ENCODE data around the gene CAP2.

- TF ChIP-seq, protein P1, sequence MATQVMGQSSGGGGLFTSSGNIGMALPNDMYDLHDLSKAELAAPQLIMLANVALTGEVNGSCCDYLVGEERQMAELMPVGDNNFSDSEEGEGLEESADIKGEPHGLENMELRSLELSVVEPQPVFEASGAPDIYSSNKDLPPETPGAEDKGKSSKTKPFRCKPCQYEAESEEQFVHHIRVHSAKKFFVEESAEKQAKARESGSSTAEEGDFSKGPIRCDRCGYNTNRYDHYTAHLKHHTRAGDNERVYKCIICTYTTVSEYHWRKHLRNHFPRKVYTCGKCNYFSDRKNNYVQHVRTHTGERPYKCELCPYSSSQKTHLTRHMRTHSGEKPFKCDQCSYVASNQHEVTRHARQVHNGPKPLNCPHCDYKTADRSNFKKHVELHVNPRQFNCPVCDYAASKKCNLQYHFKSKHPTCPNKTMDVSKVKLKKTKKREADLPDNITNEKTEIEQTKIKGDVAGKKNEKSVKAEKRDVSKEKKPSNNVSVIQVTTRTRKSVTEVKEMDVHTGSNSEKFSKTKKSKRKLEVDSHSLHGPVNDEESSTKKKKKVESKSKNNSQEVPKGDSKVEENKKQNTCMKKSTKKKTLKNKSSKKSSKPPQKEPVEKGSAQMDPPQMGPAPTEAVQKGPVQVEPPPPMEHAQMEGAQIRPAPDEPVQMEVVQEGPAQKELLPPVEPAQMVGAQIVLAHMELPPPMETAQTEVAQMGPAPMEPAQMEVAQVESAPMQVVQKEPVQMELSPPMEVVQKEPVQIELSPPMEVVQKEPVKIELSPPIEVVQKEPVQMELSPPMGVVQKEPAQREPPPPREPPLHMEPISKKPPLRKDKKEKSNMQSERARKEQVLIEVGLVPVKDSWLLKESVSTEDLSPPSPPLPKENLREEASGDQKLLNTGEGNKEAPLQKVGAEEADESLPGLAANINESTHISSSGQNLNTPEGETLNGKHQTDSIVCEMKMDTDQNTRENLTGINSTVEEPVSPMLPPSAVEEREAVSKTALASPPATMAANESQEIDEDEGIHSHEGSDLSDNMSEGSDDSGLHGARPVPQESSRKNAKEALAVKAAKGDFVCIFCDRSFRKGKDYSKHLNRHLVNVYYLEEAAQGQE (IDR thresholded peaks at IDR 0.05; ENCODE audit: insufficient read depth in 1 of 2, low read depth in 2 of 2, low read length in 1 of 2) = no peak
- TF ChIP-seq SIN3A (IDR thresholded peaks at IDR 0.05; ENCODE audit: borderline replicate concordance, insufficient read depth, low read depth, low read length) (no peak), CTCF (IDR thresholded peaks at IDR 0.05) (no peak), POLR2AphosphoS5 (IDR thresholded peaks at IDR 0.05; ENCODE audit: low read depth, low read length) (no peak)
Observed at GRCh38 chr6:17480476-17480875, 87.1 kb downstream of the CAP2 start.
